HG03196 (cell line): Measurements from ENCODE around the gene ASNS.
"Not testable (repeated sequence)": the region's sequence is repeated elsewhere in the genome, so short reads cannot be mapped to it uniquely, and the experiment has no call there.

Source experiments
- ATAC-seq: cut with Tn5 transposase; IDR thresholded peaks from one replicate; pipeline ENCODE4 v1.9.1; 2021; ENCODE audit not compliant: unreplicated experiment

Gene ASNS, protein sequence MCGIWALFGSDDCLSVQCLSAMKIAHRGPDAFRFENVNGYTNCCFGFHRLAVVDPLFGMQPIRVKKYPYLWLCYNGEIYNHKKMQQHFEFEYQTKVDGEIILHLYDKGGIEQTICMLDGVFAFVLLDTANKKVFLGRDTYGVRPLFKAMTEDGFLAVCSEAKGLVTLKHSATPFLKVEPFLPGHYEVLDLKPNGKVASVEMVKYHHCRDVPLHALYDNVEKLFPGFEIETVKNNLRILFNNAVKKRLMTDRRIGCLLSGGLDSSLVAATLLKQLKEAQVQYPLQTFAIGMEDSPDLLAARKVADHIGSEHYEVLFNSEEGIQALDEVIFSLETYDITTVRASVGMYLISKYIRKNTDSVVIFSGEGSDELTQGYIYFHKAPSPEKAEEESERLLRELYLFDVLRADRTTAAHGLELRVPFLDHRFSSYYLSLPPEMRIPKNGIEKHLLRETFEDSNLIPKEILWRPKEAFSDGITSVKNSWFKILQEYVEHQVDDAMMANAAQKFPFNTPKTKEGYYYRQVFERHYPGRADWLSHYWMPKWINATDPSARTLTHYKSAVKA

DNA sequence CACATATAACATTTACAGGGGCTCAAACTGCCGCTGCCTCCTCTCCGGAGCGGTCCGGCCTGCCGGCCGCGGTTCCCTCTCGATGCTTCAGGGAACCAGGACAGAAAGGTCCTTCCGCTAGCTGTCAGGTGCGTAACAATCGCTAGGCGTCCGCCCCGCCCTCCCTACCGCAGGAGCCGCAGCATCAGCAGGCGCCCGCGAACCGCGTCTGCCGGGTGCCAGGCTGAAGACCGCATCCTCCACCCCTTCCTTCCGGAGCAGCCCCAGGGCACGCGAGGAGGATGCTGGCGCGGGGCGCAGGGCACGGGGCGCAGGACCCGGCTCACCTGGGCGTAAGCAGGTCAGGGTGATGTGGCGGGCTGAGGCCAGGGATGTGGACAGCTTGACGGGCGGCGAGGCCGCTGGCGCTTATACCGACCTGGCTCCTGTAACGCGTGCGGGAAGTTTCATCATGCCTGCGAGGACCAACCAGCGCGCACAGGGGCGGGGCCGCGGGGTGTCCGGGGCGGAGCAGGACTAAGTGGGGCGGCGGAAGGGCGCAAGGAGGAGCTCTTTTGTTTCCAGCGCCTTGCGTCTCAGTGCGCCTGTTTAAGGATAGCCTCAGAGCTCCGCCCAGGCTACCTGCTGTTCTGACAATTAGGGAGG is at the start of gene ASNS:
Gene ASNS, minus strand, starts transcription at position 384 of the 645 bp plus-strand sequence. CDS start 3,252 bp downstream, outside the sequence.
- ATAC-seq: peak; percentile 100

DNA sequence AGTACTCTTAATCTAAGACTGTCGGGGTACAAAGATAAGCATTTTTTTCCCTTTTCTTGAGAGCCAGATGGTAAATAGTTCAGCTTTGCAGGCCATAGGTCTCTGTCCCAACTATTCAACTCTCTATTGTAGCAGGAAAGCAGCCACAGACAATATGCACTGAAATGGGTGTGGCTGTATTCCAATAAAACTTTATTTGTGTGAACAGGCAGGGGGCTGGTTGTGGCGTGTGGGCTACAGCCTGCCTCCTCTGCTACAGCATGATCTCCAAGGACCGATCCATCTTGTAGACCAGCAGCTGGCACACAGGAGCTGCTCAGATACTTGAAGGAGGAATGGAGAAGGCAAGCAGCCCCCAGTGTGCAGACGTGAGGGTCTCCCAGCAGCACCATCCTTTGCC is 49.0 kb upstream of the ASNS start:
- not testable (repeated sequence) for ATAC-seq

DNA sequence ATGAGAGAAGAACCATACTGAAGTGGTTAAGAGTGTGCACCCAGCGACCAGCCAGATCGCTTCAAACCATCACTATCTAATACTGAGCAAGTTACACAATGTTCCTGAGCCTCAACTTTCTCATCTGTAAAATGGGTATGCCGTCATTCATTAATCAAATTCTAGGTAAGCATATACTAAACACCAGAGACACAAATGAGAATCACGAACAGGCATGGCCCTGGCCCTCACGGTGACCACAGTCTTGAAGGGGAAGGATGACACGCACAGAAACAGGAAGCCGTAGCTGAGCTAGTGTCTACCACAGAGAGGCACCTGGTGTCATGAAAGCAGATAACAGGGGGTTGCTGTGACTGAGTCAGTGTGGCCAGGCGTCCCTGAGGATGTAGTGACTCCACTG is 43.1 kb upstream of the ASNS start:
- ATAC-seq: not testable (repeated sequence)

DNA sequence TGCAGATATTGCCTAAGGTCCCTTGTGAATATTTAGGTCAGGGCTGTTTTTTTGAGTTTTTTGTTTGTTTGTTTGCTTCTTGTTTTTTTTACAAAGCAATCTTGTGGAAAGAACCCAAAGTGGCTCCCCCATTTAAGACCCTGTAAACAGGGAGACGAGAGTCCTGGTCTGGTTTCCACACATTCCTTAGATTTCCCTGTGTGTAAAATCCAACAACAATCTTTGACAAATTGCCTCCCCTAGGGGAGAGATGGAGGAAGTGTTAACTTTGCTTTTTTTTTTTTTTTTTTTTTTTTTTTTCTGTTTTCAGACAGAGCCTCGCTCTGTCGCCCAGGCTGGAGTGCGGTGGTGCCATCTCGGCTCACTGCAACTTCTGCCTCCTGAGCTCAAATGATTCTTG is 40.1 kb upstream of the ASNS start:
- not testable (repeated sequence) for ATAC-seq

DNA sequence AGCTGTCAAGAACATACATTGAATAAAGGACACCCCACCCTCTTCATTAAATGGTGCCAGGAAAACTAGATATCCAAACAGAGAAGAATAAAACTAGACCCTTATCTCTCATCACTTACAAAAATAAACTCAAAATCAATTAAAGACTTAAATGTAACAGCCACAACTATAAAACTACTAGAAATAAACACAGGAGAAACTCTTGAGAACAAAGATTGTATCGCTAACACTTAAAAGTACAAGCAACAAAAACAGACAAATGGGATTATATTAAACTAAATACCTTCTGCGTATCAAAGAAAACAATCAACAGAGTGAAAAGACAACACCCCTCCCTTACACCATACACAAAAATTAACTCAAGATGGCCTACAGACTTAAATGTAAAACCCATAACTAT is 24.7 kb upstream of the ASNS start:
- ATAC-seq: not testable (repeated sequence)

DNA sequence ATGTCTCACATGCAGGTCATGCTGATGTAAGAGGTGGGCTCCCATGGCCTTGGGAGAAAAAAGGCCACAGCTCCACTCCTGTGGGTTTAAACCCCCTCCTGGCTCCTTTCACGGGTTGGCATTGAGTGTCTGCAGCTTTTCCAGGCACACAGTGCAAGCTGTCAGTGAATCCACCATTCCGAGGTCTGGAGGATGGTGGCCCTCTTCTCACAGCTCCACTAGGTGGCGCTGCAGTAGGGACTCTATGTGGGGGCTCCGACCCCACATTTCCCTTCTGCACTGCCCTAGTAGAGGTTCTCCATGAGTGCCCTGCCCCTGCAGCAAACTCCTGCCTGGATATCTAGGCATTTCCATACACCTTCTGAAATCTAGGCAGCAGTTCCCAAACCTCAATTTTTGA is 19.5 kb upstream of the ASNS start:
- not testable (repeated sequence) for ATAC-seq

DNA sequence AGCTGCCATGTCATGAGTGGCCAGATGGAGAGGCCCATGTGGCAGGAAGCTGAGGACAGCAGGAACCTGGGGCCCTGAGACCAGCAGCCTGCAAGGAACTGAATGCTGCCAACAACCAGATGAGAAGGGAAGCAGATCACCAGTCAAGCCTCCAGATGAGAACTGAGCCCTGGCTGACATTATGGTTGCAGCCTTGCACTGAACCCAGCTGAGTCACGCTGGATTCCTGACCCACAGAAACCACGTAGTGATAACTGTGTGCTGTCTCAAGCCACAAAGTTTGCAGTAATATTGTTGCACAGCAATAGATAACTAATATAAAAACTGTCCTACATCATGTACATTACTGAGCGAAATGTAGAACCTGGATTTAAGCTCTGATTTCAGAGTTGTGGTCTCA is 7.3 kb upstream of the ASNS start:
- not testable (repeated sequence) for ATAC-seq

DNA sequence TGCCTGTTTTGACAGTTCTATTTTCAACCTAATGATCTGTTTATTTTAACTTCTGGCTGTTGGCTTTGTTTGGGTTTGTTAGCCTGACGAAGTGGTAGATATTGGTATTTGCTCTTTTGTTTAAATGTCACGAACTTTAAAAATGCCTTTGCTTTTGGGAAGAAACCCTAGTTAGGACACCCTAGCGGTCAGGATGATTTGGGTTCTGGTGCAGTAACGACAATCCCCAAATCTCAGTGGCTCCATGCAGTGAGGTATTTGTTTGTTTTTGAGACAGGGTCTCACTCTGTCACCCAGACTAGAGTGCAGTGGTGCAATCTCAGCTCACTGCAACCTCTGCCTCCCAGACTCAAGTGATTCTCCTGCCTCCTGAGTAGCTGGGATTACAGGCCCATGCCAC is 2.7 kb upstream of the ASNS start:
- ATAC-seq: not testable (repeated sequence)

DNA sequence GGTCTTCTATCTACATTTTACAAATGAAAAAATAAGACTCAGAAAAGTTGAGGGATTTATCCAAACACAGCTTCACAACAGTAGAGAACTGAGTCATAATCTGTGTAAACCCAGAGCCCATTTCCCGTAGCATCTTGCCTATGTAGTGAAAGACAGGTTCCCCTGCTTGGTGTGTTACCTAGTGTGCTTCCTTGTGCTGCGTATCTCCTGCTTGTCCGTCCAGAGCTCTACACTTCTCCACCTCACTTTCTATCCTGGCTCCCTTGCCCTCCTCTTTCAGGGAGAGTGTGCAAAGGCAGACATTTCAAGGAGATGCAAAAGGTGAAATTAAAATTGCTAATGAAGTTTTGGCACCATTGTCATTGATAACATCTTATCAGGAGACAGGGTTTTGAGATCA is 1.4 kb upstream of the ASNS start:
- ATAC-seq: no peak

DNA sequence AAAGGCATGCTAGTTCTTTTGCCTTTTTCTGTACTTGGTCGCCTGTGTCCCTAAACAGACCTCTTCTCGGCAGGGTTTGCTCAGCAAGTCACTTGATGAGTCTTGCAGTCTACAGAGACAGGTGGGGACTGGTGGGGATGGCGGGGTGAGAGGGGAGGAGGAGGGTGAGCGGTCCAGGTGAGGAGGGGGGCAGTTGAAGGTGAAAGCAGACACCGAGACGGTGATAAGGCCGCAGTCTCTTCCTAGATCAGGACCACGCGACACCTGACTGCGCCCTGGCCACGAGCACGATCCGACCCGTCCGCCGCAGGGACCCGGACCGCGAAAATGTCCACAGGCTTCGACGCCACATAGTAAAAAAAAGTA is 566 bp downstream of the ASNS start:
- no peak for ATAC-seq

DNA sequence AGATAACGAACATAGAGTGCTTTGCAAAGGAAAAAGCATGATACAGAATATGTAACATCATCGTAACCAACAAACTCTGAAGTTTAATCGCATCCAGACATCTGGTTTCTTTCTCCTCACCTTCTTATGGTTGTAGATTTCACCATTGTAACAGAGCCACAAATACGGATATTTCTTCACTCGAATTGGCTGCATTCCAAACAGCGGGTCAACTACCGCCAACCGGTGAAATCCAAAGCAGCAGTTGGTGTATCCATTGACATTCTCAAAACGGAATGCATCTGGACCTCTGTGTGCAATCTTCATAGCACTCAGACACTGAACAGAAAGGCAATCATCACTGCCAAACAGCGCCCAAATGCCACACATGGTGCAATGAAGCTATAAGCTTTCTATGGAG is 3.4 kb downstream of the ASNS start:
- no peak for ATAC-seq

DNA sequence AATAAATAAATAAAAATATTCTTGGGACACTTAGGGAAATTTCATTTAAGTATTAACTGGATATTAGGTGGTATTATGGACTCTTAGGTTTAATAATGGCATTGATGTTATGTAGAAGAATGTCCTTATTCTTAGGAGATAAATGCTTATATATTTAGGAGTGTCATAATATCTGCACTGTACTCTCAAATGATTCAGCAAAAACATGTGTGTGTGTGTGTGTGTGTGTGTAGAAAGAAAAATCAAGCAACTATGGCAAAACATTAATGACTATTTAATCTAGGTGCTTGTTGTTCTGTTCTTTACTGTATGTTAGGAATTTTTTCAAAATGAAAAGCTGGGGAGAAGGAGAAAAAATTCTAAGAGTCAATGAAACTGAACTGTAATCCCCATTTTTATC is 3.9 kb downstream of the ASNS start:
- ATAC-seq: no peak

DNA sequence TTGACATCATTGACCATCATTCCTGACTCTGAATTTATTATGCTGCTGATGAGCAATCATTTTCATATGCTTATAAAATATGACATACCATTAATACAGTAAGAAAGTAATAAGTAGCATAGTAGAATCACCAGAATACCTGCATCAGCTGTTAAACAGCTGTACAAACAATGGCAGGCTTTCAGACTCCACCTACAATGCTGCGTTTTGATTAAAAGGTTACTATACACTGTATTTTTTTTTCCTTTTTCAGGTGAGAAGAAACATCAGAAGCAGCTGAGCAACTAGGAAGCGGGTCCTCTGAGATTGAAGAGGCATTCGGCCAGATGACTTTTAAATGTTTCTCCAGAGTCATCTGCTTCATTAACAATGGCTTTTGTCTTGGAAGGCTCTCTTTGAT is 7.1 kb downstream of the ASNS start:
- ATAC-seq: no peak

DNA sequence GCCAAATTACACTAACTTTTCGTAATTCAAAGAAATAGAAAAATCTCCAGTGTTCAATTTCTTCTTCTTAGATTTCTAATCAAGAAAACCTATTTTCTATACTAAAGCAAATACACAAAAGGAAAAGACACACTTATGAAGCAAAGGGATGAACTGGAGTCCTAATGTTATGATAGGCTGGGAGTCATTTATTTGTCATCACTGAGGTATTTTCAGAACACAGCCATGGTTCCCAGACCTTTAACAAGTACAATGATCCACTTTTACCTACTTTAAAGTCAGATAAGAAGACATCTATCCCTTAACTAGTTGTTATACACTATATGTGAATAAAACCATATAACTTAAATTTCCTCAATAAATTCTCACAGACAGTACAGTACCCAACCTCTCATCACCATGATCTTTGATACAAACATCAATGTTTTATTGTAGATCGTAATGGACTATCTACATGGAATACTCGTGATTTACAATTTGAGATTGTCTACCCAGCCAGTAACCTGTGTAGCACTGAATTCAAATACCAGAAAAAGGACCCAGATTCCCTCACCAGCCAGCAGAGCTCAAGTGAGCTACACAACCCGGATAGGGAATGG is 12.5 kb downstream of the ASNS start:
- no peak for ATAC-seq

DNA sequence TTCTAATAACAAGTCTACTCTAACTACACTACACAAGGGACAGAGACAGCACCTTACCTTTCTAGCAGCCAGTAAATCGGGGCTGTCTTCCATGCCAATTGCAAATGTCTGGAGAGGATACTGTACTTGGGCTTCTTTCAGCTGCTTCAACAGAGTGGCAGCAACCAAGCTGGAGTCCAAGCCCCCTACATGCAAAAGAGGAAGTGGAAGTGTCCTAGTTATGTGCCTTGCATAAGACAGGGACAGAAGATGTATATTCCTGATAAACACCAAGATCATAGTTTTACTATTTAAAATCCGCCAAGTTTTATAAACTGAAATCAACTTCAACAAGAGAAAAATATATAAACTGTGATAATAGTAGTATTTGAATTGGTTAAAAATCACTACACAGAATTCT is 14.0 kb downstream of the ASNS start:
- ATAC-seq: no peak

DNA sequence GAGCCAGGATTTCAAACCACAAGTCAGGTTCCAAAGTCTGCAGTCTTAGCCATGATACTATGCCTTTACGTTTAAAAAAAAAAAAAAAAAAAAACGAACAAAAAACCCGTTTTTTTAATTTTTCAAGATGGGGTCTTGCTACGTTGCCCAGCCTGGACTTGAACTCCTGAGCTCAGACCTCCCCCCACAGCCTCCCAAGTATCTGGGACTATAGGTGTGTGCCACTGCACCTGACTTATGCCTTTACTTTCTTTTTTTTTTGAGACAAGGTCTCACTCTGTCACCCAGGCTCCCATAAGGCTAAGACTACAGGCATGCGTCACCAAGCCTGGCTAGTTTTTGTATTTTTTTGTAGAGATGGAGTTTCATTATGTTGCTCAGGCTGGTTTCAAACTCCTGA is 14.7 kb downstream of the ASNS start:
- ATAC-seq: no peak

DNA sequence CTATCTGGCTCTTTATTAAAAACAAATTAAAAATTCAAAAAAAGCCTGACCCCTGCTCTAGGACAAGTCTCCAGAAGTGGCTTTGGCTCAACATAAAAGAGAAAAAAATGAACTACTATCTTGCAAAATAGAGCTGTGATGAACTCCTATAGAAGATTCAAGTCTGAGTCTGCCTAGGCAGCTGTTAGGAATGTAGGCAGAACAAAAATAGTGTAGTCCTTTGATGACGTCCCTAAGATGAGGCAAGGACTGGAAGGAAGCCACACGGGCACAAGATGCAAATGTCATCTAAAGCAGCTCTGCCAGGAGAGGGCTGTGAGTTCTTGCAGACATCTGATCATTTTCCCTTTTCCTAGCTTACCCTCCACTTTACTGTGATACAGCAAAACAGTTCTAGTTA is 20.5 kb downstream of the ASNS start:
- no peak for ATAC-seq

DNA sequence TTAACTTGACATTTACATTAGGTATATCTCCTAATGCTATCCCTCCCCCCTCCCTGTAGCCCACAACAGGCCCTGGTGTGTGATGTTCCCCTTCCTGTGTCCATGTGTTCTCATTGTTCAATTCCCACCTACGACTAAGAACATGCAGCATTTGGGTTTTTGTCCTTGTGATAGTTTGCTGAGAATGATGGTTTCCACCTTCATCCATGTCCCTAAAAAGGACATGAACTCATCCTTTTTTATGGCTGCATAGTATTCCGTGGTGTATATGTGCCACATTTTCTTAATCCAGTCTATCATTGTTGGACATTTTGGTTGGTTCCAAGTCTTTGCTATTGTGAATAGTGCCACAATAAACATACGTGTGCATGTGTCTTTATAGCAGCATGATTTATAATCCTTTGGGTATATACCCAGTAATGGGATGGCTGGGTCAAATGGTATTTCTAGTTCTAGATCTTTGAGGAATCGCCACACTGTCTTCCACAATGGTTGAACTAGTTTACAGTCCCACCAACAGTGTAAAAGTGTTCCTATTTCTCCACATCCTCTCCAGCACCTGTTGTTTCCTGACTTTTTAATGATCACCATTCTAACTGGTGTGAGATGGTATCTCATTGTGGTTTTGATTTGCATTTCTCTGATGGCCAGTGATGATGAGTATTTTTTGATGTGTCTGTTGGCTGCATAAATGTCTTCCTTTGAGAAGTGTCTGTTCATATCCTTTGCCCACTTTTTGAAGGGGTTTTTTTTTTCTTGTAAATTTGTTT is 21.8 kb downstream of the ASNS start:
- not testable (repeated sequence) for ATAC-seq

DNA sequence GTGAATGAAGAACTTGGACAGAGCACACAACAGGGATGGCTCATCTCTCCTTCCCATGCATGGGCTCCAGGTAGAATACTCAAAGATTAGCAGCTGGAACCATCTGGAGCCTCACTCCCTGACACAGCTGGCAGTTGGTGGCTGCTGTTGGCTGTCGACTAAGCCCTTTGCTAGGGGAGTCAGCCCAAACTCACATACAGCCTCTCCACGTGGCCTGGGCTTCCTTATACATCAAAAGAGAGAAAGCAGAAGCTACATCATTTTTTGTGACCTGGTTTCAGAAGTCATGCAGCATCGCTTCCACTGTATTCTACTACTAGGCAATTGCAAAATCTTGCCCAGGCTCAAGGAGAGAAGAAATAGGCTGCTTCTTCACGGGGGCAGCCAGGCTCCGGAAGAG is 24.4 kb downstream of the ASNS start:
- ATAC-seq: no peak

DNA sequence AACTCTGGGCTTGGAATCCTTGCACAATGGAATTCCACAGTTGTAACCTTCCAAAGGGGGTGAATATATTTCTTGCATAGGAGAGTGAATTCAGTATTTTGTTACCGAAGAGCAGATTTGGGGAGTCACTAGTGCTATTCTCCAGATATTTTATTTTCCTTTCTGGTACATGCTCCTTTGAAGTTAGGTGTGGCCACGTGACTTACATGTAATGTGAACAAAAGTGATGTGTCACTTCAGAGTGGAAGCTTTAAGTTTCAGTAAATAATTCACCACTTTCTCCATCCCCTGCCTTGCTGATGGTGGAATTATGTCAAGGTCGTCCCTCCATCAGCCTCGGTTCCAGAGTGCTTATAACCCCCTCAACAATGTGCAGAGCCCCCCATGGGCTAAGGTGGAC is 25.3 kb downstream of the ASNS start:
- ATAC-seq: no peak

DNA sequence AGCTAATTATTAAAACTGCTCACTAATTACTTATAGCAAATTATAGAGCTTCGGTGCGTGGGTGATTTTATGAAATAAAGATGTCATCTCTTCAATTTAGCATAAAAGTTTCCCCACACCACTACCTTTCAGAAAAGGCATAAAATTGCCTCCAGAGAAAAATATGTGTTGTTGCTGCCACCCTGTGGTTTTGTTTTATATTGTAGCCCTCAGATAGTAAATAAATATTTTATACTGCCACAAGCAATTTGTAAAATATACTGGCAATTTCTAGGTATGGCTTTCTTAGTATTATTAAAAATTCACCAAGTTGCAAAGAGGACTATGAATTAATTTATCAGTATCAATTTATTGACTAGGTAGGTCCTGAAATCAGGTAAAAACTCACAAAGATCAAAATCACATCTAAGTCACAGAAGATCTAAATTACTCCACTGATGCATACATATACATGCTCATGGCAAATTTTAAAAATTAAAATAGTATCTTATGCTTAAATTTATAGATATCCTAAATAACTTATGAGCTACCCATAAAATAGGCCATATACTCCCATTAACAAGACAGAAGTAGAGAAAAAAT is 26.5 kb downstream of the ASNS start:
- no peak for ATAC-seq
